HEK293 (cell line): ENCODE results near the gene TMEM179B.

Source experiments
- EGR2 ChIP-seq: fragments of 450-650 bp; formaldehyde crosslinking; IDR thresholded peaks from 2 replicates; pipeline ENCODE4 v1.5.1; 2016; ENCODE audit warnings: low read depth, missing biosample characterization, missing genetic modification characterization
- GLIS2 ChIP-seq: fragments of 450-650 bp; formaldehyde crosslinking; IDR thresholded peaks from 2 replicates; pipeline ENCODE4 v1.5.1; 2016; ENCODE audit warnings: missing biosample characterization, missing genetic modification characterization
- HOXC10 ChIP-seq: sonication (generic); formaldehyde crosslinking; IDR thresholded peaks from 2 replicates; pipeline ENCODE4 v1.8.1; 2023; ENCODE audit warnings: mild to moderate bottlenecking, missing genetic modification reagents
- KLF1 ChIP-seq: fragments of 450-650 bp; formaldehyde crosslinking; IDR thresholded peaks from 2 replicates; pipeline ENCODE4 v1.5.1; 2016; ENCODE audit warnings: missing biosample characterization, missing genetic modification characterization
- KLF16 ChIP-seq: fragments of 450-650 bp; formaldehyde crosslinking; IDR thresholded peaks from 2 replicates; pipeline ENCODE4 v1.5.1; 2017; ENCODE audit warnings: missing biosample characterization, missing genetic modification characterization
- KLF7 ChIP-seq: fragments of 450-650 bp; formaldehyde crosslinking; IDR thresholded peaks from 2 replicates; pipeline ENCODE4 v1.5.1; 2016; ENCODE audit warnings: missing biosample characterization, missing genetic modification characterization, borderline replicate concordance
- SP2 ChIP-seq: fragments of 450-650 bp; formaldehyde crosslinking; IDR thresholded peaks from 2 replicates; pipeline ENCODE4 v1.5.1; 2016; ENCODE audit warnings: missing biosample characterization, missing genetic modification characterization
- SP7 ChIP-seq: fragments of 450-650 bp; formaldehyde crosslinking; IDR thresholded peaks from 2 replicates; pipeline ENCODE4 v1.5.1; 2016; ENCODE audit warnings: missing biosample characterization, missing genetic modification characterization
- ZBTB20 ChIP-seq: fragments of 450-650 bp; formaldehyde crosslinking; IDR thresholded peaks from 2 replicates; pipeline ENCODE4 v1.5.1; 2016; ENCODE audit warnings: missing biosample characterization, missing genetic modification characterization
- ZBTB48 ChIP-seq: fragments of 450-650 bp; formaldehyde crosslinking; IDR thresholded peaks from 2 replicates; pipeline ENCODE4 v1.5.1; 2016; ENCODE audit warnings: missing biosample characterization, missing genetic modification characterization
- ZFP41 ChIP-seq: fragments of 450-650 bp; formaldehyde crosslinking; IDR thresholded peaks from 2 replicates; pipeline ENCODE4 v1.5.1; 2016; ENCODE audit warnings: missing biosample characterization, missing genetic modification characterization, borderline replicate concordance
- ZIC2 ChIP-seq: fragments of 450-650 bp; formaldehyde crosslinking; IDR thresholded peaks from 2 replicates; pipeline ENCODE4 v1.5.1; 2016; ENCODE audit warnings: missing biosample characterization, missing genetic modification characterization
- ZNF23 ChIP-seq: fragments of 450-650 bp; formaldehyde crosslinking; IDR thresholded peaks from 2 replicates; pipeline ENCODE4 v1.5.1; 2016; ENCODE audit warnings: missing biosample characterization, missing genetic modification characterization, borderline replicate concordance
- ZNF274 ChIP-seq, 2 experiments: fragments of 200-500 bp in 1 of 2; fragments of 450-650 bp in 1 of 2; sonication (Bioruptor generic) in 1 of 2; formaldehyde crosslinking in 1 of 2; IDR thresholded peaks; 2 replicates each; pipeline versions ENCODE4 v1.5.1 to v1.6.1; 2014 to 2016; ENCODE audit warnings: borderline replicate concordance in 1 of 2, inconsistent platforms in 1 of 2, low read length in 1 of 2, missing biosample characterization in 1 of 2, missing genetic modification characterization in 1 of 2
- ZNF335 ChIP-seq: fragments of 450-650 bp; formaldehyde crosslinking; conservative IDR thresholded peaks from 2 replicates; pipeline ENCODE4 v1.5.1; 2016; ENCODE audit warnings: missing biosample characterization, missing genetic modification characterization
- ZNF341 ChIP-seq: fragments of 450-650 bp; formaldehyde crosslinking; IDR thresholded peaks from 2 replicates; pipeline ENCODE4; 2016; ENCODE audit warnings: low read depth, missing biosample characterization, missing genetic modification characterization
- ZNF366 ChIP-seq: fragments of 450-650 bp; formaldehyde crosslinking; conservative IDR thresholded peaks from 2 replicates; pipeline ENCODE4 v1.5.1; 2016; ENCODE audit warnings: missing biosample characterization, missing genetic modification characterization
- ZNF600 ChIP-seq: fragments of 450-650 bp; formaldehyde crosslinking; IDR thresholded peaks from 2 replicates; pipeline ENCODE4 v1.5.1; 2016; ENCODE audit warnings: missing biosample characterization, missing genetic modification characterization
- ZSCAN30 ChIP-seq: fragments of 450-650 bp; IDR thresholded peaks from 2 replicates; pipeline ENCODE4 v1.5.1; 2018; ENCODE audit warnings: missing biosample characterization, mild to moderate bottlenecking, missing genetic modification characterization, moderate library complexity
- TF ChIP-seq, protein P1 (sequence below): fragments of 450-650 bp; formaldehyde crosslinking; conservative IDR thresholded peaks from 2 replicates; pipeline ENCODE4 v1.5.1; 2016; ENCODE audit warnings: low read depth, missing biosample characterization, missing genetic modification characterization
- TF ChIP-seq, protein P2 (sequence below): fragments of 450-650 bp; formaldehyde crosslinking; IDR thresholded peaks from 2 replicates; pipeline ENCODE4 v1.5.1; 2016; ENCODE audit warnings: missing biosample characterization, missing genetic modification characterization
- TF ChIP-seq, protein P3 (sequence below): fragments of 450-650 bp; formaldehyde crosslinking; IDR thresholded peaks from 2 replicates; pipeline ENCODE4 v1.5.1; 2016; ENCODE audit warnings: missing biosample characterization, missing genetic modification characterization
- TF ChIP-seq, protein P4 (sequence below): fragments of 450-650 bp; formaldehyde crosslinking; IDR thresholded peaks from 2 replicates; pipeline ENCODE4 v1.5.1; 2016; ENCODE audit warnings: missing biosample characterization, missing genetic modification characterization
- TF ChIP-seq, protein P5 (sequence below): fragments of 450-650 bp; formaldehyde crosslinking; IDR thresholded peaks from 2 replicates; pipeline ENCODE4 v1.5.1; 2016; ENCODE audit warnings: missing biosample characterization, missing genetic modification characterization

Gene TMEM179B

DNA sequence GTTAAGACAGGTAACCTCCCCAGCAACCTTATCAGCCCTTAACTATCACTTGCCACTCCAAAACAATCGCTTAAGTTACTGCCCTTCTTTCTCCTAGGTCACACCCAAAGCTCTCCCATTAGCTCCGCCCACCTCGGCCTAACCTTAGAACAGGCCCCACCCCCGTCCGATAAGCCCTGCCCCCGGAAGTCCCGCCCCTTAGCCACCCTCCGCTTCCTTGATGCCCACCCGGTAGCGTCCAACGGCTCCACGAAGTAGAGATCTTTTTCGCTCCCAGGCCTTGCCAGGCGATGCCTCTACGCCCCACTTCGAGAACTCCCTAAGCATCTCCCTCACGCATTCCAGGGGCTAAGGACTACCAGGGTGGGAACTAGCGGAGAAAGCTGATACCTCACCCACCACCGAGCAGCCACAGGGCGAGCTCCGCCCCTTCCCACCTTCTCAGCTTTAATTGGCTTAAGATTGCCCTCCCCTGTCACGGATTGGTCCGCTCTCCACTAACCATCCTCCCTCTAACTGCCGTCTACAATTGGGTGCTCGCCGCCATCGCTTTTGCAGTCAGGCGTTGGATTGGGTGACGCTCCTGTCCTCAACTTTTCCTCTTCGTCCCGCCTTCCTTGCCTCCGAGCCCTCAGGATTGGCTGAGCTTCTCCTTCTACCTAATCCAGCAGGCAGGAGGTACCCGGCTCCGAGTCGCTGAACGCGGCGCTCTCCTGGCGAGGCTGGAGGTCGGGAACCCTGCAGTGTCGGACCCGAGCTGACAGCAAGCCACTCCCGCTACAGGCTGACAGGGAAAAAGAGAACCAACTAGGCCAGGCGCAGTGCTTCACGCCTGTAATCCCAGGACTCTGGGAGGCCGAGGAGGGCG is 33.2 kb upstream of the TMEM179B start, which contains the start of gene ZBTB3 (continued):
- TF ChIP-seq, protein P1, sequence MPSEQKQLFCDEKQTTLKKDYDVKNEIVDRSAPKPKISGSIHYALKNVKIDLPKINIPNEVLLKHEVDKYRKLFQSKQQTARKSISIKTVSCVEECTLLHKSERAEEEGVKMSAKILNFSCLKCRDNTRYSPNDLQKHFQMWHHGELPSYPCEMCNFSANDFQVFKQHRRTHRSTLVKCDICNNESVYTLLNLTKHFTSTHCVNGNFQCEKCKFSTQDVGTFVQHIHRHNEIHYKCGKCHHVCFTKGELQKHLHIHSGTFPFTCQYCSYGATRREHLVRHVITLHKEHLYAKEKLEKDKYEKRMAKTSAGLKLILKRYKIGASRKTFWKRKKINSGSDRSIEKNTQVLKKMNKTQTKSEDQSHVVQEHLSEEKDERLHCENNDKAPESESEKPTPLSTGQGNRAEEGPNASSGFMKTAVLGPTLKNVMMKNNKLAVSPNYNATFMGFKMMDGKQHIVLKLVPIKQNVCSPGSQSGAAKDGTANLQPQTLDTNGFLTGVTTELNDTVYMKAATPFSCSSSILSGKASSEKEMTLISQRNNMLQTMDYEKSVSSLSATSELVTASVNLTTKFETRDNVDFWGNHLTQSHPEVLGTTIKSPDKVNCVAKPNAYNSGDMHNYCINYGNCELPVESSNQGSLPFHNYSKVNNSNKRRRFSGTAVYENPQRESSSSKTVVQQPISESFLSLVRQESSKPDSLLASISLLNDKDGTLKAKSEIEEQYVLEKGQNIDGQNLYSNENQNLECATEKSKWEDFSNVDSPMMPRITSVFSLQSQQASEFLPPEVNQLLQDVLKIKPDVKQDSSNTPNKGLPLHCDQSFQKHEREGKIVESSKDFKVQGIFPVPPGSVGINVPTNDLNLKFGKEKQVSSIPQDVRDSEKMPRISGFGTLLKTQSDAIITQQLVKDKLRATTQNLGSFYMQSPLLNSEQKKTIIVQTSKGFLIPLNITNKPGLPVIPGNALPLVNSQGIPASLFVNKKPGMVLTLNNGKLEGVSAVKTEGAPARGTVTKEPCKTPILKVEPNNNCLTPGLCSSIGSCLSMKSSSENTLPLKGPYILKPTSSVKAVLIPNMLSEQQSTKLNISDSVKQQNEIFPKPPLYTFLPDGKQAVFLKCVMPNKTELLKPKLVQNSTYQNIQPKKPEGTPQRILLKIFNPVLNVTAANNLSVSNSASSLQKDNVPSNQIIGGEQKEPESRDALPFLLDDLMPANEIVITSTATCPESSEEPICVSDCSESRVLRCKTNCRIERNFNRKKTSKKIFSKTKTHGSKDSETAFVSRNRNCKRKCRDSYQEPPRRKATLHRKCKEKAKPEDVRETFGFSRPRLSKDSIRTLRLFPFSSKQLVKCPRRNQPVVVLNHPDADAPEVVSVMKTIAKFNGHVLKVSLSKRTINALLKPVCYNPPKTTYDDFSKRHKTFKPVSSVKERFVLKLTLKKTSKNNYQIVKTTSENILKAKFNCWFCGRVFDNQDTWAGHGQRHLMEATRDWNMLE (tag by site-specific recombination): peak; percentile 52
- TF ChIP-seq ZBTB20: peak; percentile 74; the same call in 1 of the 2 replicates
- TF ChIP-seq, protein P2, sequence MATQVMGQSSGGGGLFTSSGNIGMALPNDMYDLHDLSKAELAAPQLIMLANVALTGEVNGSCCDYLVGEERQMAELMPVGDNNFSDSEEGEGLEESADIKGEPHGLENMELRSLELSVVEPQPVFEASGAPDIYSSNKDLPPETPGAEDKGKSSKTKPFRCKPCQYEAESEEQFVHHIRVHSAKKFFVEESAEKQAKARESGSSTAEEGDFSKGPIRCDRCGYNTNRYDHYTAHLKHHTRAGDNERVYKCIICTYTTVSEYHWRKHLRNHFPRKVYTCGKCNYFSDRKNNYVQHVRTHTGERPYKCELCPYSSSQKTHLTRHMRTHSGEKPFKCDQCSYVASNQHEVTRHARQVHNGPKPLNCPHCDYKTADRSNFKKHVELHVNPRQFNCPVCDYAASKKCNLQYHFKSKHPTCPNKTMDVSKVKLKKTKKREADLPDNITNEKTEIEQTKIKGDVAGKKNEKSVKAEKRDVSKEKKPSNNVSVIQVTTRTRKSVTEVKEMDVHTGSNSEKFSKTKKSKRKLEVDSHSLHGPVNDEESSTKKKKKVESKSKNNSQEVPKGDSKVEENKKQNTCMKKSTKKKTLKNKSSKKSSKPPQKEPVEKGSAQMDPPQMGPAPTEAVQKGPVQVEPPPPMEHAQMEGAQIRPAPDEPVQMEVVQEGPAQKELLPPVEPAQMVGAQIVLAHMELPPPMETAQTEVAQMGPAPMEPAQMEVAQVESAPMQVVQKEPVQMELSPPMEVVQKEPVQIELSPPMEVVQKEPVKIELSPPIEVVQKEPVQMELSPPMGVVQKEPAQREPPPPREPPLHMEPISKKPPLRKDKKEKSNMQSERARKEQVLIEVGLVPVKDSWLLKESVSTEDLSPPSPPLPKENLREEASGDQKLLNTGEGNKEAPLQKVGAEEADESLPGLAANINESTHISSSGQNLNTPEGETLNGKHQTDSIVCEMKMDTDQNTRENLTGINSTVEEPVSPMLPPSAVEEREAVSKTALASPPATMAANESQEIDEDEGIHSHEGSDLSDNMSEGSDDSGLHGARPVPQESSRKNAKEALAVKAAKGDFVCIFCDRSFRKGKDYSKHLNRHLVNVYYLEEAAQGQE (tag by site-specific recombination): no peak
- TF ChIP-seq ZBTB48 (tag by site-specific recombination): no peak
- no peak for TF ChIP-seq SP7 (tag by site-specific recombination)
- no peak for TF ChIP-seq ZNF23 (tag by site-specific recombination)
- peak; percentile 99 for TF ChIP-seq SP2 (tag by site-specific recombination)
- TF ChIP-seq, protein P3, sequence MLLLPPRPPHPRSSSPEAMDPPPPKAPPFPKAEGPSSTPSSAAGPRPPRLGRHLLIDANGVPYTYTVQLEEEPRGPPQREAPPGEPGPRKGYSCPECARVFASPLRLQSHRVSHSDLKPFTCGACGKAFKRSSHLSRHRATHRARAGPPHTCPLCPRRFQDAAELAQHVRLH (tag by site-specific recombination): peak; percentile 83
- TF ChIP-seq, protein P4, sequence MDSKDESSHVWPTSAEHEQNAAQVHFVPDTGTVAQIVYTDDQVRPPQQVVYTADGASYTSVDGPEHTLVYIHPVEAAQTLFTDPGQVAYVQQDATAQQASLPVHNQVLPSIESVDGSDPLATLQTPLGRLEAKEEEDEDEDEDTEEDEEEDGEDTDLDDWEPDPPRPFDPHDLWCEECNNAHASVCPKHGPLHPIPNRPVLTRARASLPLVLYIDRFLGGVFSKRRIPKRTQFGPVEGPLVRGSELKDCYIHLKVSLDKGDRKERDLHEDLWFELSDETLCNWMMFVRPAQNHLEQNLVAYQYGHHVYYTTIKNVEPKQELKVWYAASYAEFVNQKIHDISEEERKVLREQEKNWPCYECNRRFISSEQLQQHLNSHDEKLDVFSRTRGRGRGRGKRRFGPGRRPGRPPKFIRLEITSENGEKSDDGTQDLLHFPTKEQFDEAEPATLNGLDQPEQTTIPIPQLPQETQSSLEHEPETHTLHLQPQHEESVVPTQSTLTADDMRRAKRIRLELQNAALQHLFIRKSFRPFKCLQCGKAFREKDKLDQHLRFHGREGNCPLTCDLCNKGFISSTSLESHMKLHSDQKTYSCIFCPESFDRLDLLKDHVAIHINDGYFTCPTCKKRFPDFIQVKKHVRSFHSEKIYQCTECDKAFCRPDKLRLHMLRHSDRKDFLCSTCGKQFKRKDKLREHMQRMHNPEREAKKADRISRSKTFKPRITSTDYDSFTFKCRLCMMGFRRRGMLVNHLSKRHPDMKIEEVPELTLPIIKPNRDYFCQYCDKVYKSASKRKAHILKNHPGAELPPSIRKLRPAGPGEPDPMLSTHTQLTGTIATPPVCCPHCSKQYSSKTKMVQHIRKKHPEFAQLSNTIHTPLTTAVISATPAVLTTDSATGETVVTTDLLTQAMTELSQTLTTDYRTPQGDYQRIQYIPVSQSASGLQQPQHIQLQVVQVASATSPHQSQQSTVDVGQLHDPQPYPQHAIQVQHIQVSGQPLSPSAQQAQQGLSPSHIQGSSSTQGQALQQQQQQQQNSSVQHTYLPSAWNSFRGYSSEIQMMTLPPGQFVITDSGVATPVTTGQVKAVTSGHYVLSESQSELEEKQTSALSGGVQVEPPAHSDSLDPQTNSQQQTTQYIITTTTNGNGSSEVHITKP (tag by site-specific recombination): peak; percentile 47; the same call in 1 of the 2 replicates
- TF ChIP-seq ZSCAN30 (tag by site-specific recombination): peak; percentile 19; the same call in 1 of the 2 replicates
- TF ChIP-seq ZNF366: peak; percentile 77; the same call in 1 of the 2 replicates
- TF ChIP-seq, protein P5, sequence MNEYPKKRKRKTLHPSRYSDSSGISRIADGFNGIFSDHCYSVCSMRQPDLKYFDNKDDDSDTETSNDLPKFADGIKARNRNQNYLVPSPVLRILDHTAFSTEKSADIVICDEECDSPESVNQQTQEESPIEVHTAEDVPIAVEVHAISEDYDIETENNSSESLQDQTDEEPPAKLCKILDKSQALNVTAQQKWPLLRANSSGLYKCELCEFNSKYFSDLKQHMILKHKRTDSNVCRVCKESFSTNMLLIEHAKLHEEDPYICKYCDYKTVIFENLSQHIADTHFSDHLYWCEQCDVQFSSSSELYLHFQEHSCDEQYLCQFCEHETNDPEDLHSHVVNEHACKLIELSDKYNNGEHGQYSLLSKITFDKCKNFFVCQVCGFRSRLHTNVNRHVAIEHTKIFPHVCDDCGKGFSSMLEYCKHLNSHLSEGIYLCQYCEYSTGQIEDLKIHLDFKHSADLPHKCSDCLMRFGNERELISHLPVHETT: no peak
- no peak for TF ChIP-seq KLF7 (tag by site-specific recombination)
- TF ChIP-seq KLF16 (tag by site-specific recombination): peak; percentile 73
- peak; percentile 76 for TF ChIP-seq ZIC2 (tag by site-specific recombination)
- peak; percentile 48; the same call in 1 of the 2 replicates for TF ChIP-seq KLF1 (tag by site-specific recombination)
- 0 out of 2 replicates have a peak, but pooled peaks have one; percentile 92 for TF ChIP-seq HOXC10 (CRISPR knock-in tag)
- TF ChIP-seq GLIS2 (tag by site-specific recombination): peak; percentile 85
- no peak for TF ChIP-seq ZNF274 (IDR thresholded peaks at IDR 0.05; ENCODE audit: low read length)
- TF ChIP-seq ZNF274 (tag by site-specific recombination; IDR thresholded peaks at IDR 0.05; ENCODE audit: borderline replicate concordance): no peak
- TF ChIP-seq ZNF335 (tag by site-specific recombination): peak; percentile 48
- 0 out of 2 replicates have a peak, but pooled peaks have one; percentile 42 for TF ChIP-seq EGR2
- peak; percentile 70 for TF ChIP-seq ZNF341 (tag by site-specific recombination)
- no peak for TF ChIP-seq ZFP41
- peak; percentile 61 for TF ChIP-seq ZNF600 (tag by site-specific recombination)
